A549 treated with Mapracorat at 1 μM for 4 hours (cell line): ENCODE data around the gene KLF13. TPM values are rescaled to one million over a fixed set of nuclear protein-coding genes. Genes with fewer than 3 reads are reported as not detected.

Experiments used
- total RNA-seq: library from RNA; stranded (reverse); fragments of 200-300 nt; extraction: Qiagen RNA extraction; gene quantifications from 5 replicates; pipeline ENCODE4 v1.2.3, GENCODE V29; 2022

Gene KLF13
- total RNA-seq: 92.6 to 128 TPM (median 114 TPM) in 5 replicates

DNA sequence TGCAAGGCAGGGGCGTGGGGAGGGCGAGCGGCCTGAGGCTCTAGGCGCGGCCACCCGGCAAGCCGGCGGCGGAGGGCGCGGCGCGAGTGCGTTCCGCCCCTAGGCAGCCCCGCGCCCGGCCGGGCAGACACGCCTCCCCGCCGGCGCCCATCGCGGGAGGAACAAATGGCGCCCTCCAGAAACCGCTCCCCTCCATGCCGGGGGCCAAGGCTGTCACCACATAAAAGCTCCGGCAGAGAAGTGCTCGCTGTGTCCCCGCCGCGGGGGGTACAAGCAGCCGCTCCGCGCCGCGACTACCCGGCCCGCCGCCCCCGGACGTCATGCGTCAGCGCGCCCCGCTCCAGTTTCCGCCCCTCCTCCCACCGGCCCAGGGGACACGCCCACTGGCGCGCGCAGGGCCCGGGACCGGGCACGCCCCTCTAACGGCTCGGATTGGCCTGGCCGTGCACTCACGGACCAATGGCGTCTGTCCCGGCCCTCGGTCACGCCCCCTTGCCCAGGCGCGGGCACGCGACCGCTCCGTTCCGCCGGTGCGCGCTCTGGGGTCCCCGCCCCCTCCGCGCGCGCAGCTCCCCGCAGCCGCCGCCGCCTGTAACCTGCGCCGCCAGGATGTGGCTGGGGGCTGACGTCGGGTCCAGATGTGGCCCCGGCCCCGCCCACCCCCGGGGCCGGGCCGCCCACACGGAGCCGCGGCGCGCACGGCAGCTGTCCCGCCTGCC, at the start of gene KLF13:
TSS of gene KLF13 (plus strand) at position 680 of the 719 bp plus-strand sequence. CDS start 378 bp downstream, outside the sequence.

Other genes with a start within 250 kb of the KLF13 start
- not detected in 5 replicates for gene TRPM1, start 225.1 kb upstream of the KLF13 start, total RNA-seq